H9 (cell line): Measurements from ENCODE around the gene ATP8B4. TPM values are rescaled to one million over a fixed set of nuclear protein-coding genes. Genes with fewer than 3 reads are reported as not detected.

ENCODE experiments used
- DNase-seq: peaks from one replicate; pipeline ENCODE4 v3.0.0-alpha.2; 2017
- H2AFZ ChIP-seq: one replicate; pipeline ENCODE4 v1.6.1; 2013; ENCODE audit warnings: mild to moderate bottlenecking, low read length, control low read depth, moderate library complexity
- H2AK5ac ChIP-seq: 2 replicates; pipeline ENCODE4 v1.6.1; 2013; ENCODE audit warnings: low read length, control low read depth, mixed read lengths; ENCODE audit not compliant: insufficient read length
- H2BK120ac ChIP-seq: one replicate; pipeline ENCODE4 v1.6.1; 2013; ENCODE audit warnings: low read depth, mild to moderate bottlenecking, low read length, control low read depth, inconsistent platforms; ENCODE audit not compliant: poor library complexity, severe bottlenecking
- H2BK12ac ChIP-seq: 2 replicates; pipeline ENCODE4 v1.6.1; 2013; ENCODE audit warnings: low read length, control low read depth, mixed read lengths, low read depth; ENCODE audit not compliant: insufficient read length
- H2BK15ac ChIP-seq: 2 replicates; pipeline ENCODE4 v1.6.1; 2013; ENCODE audit warnings: low read depth, low read length, control low read depth
- H2BK20ac ChIP-seq: one replicate; pipeline ENCODE4 v1.6.1; 2013; ENCODE audit warnings: low read depth, mild to moderate bottlenecking, low read length, control low read depth, inconsistent platforms; ENCODE audit not compliant: poor library complexity, severe bottlenecking
- H2BK5ac ChIP-seq: 2 replicates; pipeline ENCODE4 v1.6.1; 2013; ENCODE audit warnings: low read length, control low read depth, mixed read lengths; ENCODE audit not compliant: insufficient read length
- H3K14ac ChIP-seq: 2 replicates; pipeline ENCODE4 v1.6.1; 2013; ENCODE audit warnings: low read length, control low read depth; ENCODE audit not compliant: insufficient read depth
- H3K18ac ChIP-seq: 2 replicates; pipeline ENCODE4 v1.6.1; 2013; ENCODE audit warnings: low read depth, mild to moderate bottlenecking, mixed read lengths, low read length, control low read depth; ENCODE audit not compliant: insufficient read length
- H3K23ac ChIP-seq: 2 replicates; pipeline ENCODE4 v1.6.1; 2013; ENCODE audit warnings: low read length, control low read depth, mixed read lengths, low read depth; ENCODE audit not compliant: insufficient read length
- H3K23me2 ChIP-seq: 2 replicates; pipeline ENCODE4 v1.6.1; 2013; ENCODE audit warnings: low read depth, mild to moderate bottlenecking, mixed read lengths, low read length, control low read depth; ENCODE audit not compliant: insufficient read length, poor library complexity, severe bottlenecking
- H3K27ac ChIP-seq: 2 replicates; pipeline ENCODE4 v1.5.1; 2013; ENCODE audit warnings: low read length, control low read depth, mixed read lengths, low read depth; ENCODE audit not compliant: insufficient read length
- H3K27me3 ChIP-seq: 2 replicates; pipeline ENCODE4 v1.6.1; 2013; ENCODE audit warnings: low read length, control low read depth, inconsistent platforms; ENCODE audit not compliant: insufficient read depth
- H3K4ac ChIP-seq: 2 replicates; pipeline ENCODE4 v1.6.1; 2013; ENCODE audit warnings: low read depth, mild to moderate bottlenecking, control low read depth, inconsistent platforms, low read length, moderate library complexity
- H3K4me1 ChIP-seq: 2 replicates; pipeline ENCODE4 v1.6.1; 2013; ENCODE audit warnings: low read length, control low read depth, inconsistent platforms; ENCODE audit not compliant: insufficient read depth
- H3K4me2 ChIP-seq: 2 replicates; pipeline ENCODE4 v1.6.1; 2013; ENCODE audit warnings: low read length, control low read depth, mixed read lengths; ENCODE audit not compliant: insufficient read length, insufficient read depth
- H3K56ac ChIP-seq: 2 replicates; pipeline ENCODE4 v1.6.1; 2013; ENCODE audit warnings: low read depth, mild to moderate bottlenecking, mixed read lengths, low read length, control low read depth; ENCODE audit not compliant: insufficient read length
- H3K79me1 ChIP-seq: 2 replicates; pipeline ENCODE4 v1.6.1; 2013; ENCODE audit warnings: low read depth, mild to moderate bottlenecking, moderate library complexity, low read length, control low read depth, inconsistent platforms; ENCODE audit not compliant: insufficient read depth, poor library complexity, severe bottlenecking
- H3K79me2 ChIP-seq: 2 replicates; pipeline ENCODE4 v1.6.1; 2013; ENCODE audit warnings: low read length, control low read depth, inconsistent platforms; ENCODE audit not compliant: insufficient read depth
- H3K9ac ChIP-seq: 2 replicates; pipeline ENCODE4 v1.6.1; 2013; ENCODE audit warnings: low read length, control low read depth, mixed read lengths; ENCODE audit not compliant: insufficient read length; ENCODE audit errors: extremely low read depth
- H3K9me3 ChIP-seq: one replicate; pipeline ENCODE4 v1.6.1; 2013; ENCODE audit warnings: low read depth, low read length, inconsistent platforms; ENCODE audit not compliant: control insufficient read depth
- H3T11ph ChIP-seq: one replicate; pipeline ENCODE4 v1.6.1; 2013; ENCODE audit warnings: mild to moderate bottlenecking, low read length, control low read depth, inconsistent platforms
- H4K20me1 ChIP-seq: one replicate; pipeline ENCODE4 v1.6.1; 2013; ENCODE audit not compliant: control insufficient read depth, insufficient read length, insufficient read depth
- H4K5ac ChIP-seq: 2 replicates; pipeline ENCODE4 v1.6.1; 2013; ENCODE audit warnings: low read depth, mild to moderate bottlenecking, mixed read lengths, low read length, control low read depth; ENCODE audit not compliant: insufficient read length
- H4K8ac ChIP-seq: replicated peaks from 2 replicates; pipeline ENCODE4 v1.6.1; 2013; ENCODE audit warnings: low read length, control low read depth, mixed read lengths, low read depth; ENCODE audit not compliant: insufficient read length
- H4K91ac ChIP-seq: 2 replicates; pipeline ENCODE4 v1.6.1; 2013; ENCODE audit warnings: low read depth, mild to moderate bottlenecking, moderate library complexity, mixed read lengths, low read length, control low read depth; ENCODE audit not compliant: insufficient read length
- H3K27ac Mint-ChIP-seq, 3 experiments: 2 replicates in 2 of 3; 3 replicates in 1 of 3; pipeline ENCODE4 v1.8.0; 2020 to 2021; ENCODE audit warnings: mixed read lengths in 3 of 3, mild to moderate bottlenecking in 1 of 3, moderate library complexity in 1 of 3
- H3K27me3 Mint-ChIP-seq: 2 replicates; pipeline ENCODE4 v1.8.0; 2021; ENCODE audit warnings: low read depth, mild to moderate bottlenecking, moderate library complexity, mixed read lengths
- H3K36me3 Mint-ChIP-seq, 3 experiments: 2 replicates in 2 of 3; 3 replicates in 1 of 3; pipeline ENCODE4 v1.8.0; 2020 to 2021; ENCODE audit warnings: low read depth in 3 of 3, mixed read lengths in 3 of 3; ENCODE audit not compliant: insufficient read depth in 1 of 3
- H3K4me1 Mint-ChIP-seq, 2 experiments: 2 replicates each; pipeline ENCODE4 v1.8.0; 2020; ENCODE audit warnings: mixed read lengths in 2 of 2
- H3K4me3 Mint-ChIP-seq, 2 experiments: 2 replicates in 1 of 2; 3 replicates in 1 of 2; pipeline ENCODE4 v1.8.0; 2020 to 2021; ENCODE audit warnings: mild to moderate bottlenecking in 2 of 2, mixed read lengths in 2 of 2, moderate library complexity in 1 of 2
- H3K9me3 Mint-ChIP-seq, 2 experiments: 2 replicates in 1 of 2; 3 replicates in 1 of 2; pipeline ENCODE4 v1.8.0; 2020; ENCODE audit warnings: mild to moderate bottlenecking in 2 of 2, mixed read lengths in 2 of 2, moderate library complexity in 1 of 2
- CTCF ChIP-seq: fragments of 200-600 bp; sonication (generic); conservative IDR thresholded peaks from 3 replicates; pipeline ENCODE4 v1.8.0; 2021; ENCODE audit warnings: antibody characterized with exemption, mild to moderate bottlenecking
- WGBS: extraction: QIAGEN DNeasy Blood & Tissue Kit; methylation state at CpG from one replicate; pipeline ENCODE4 v1.1.7; 2013; ENCODE audit warnings: missing lambda C conversion rate, low lambda C conversion rate, mixed read lengths; ENCODE audit not compliant: insufficient read length; ENCODE audit errors: extremely low coverage; 5-methylcytosine and 5-hydroxymethylcytosine counted together
- total RNA-seq: library from RNA; stranded (reverse); gene quantifications from 2 replicates; pipeline ENCODE4 v1.2.1, GENCODE V29; 2021

Gene ATP8B4
- total RNA-seq, 1 experiment from 2014 or later: 0.52 TPM

GRCh38 chr15:50050986-50051743 lies 67.9 kb downstream of the ATP8B4 start:
- Histone ChIP-seq H3K23me2 (no peaks in the 10 kb centered on the region), H3K27me3 (no peaks in the 10 kb centered on the region), H3K14ac (no peak overlapping the region), H2AK5ac (no peak overlapping the region), H4K91ac (no peak overlapping the region), H3K9me3 (no peaks in the 10 kb centered on the region), H3K9ac (no peak overlapping the region), H4K5ac (no peak overlapping the region), H4K20me1 (no peaks in the 10 kb centered on the region), H2BK120ac (no peak overlapping the region), H3K4me2 (no peak overlapping the region), H2BK20ac (no peak overlapping the region), H3K4me1 (no peaks in the 10 kb centered on the region), H3K23ac (no peak overlapping the region), H4K8ac (no peak overlapping the region), H3K79me1 (no peaks in the 10 kb centered on the region), H2BK5ac (no peak overlapping the region), H2BK15ac (no peak overlapping the region), H3K27ac (no peak overlapping the region), H3K56ac (no peak overlapping the region), H2AFZ (no peak overlapping the region), H3K18ac (no peak overlapping the region), H3T11ph (no peak overlapping the region), H3K79me2 (no peaks in the 10 kb centered on the region), H2BK12ac (no peak overlapping the region), H3K4ac (no peak overlapping the region)
- WGBS: no CpG with 5 or more reads among the region's 5 CpGs
- Mint-ChIP-seq H3K4me3 (no peak overlapping the region), H3K36me3 (no peaks in the 10 kb centered on the region), H3K27me3 (no peaks in the 10 kb centered on the region), H3K27ac (no peak overlapping the region), H3K9me3 (peaks cover 2 to 6% of the 10 kb centered on the region in 2 experiments; a peak in 3 of 5 replicates), H3K4me1 (no peaks in the 10 kb centered on the region)
- DNase-seq: no peak
- TF ChIP-seq CTCF: no peak
